Measurements from ENCODE around the gene ANG. TPM values are rescaled to one million over a fixed set of nuclear protein-coding genes. Genes with fewer than 3 reads are reported as not detected.
"Not testable (repeated sequence)": the region's sequence is repeated elsewhere in the genome, so short reads cannot be mapped to it uniquely, and the experiment has no call there.

The ANG gene
- polyA plus RNA-seq (2011; rRNA removed) (5.1 TPM in 2 replicates), polyA minus RNA-seq (2011; rRNA and poly(A)+ RNA removed) (3.3 and 7.6 TPM in 2 replicates)

DNA sequence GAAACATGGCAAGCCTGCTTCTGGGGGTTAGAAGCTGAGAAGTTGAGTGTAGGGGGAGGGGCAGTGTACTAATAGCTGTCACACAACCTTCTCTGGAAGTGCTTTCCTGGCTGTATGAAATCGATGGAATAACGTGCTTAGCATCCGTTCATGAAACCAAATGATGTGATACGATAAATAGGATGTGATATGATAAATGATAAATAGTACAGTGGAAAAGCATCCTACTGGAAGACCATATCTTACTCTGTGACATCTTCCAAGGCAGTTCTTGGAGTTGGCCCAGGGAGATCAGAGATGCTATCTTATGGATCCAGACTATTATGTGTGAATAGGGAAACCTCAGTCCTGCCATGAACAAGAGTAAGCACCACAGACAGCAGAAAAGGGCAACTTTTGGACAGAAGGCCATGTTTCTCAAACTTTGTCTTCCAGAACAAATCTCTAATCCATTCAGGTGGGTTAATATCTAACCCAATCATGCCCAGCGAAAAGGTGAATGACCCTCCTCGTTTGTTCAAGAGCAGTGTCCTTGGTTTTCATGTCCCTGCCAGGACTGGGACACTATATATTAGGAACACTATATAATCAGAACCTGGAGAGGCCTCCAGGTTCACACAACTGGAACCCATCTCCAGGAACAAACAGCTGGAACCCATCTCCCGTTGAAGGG is at the start of gene ANG:
ANG (plus strand) TSS at position 598 of the 673 bp plus-strand sequence. CDS start 4,801 bp downstream, outside the sequence.
- ChIA-PET CTCF (interaction anchor here (0.7 to 0.8 kb wide), 2 partner anchors 157 to 361 kb away, joined by 3 read pairs; no protein-coding TSS in a partner anchor), POLR2A (no interaction called here)
- Histone ChIP-seq H3K27me3 (ENCODE audit: control insufficient read depth, insufficient read depth, low read length) (no peaks in the 10 kb centered on the region), H3K4me3 (ENCODE audit: low read depth, low read length) (no peak within 1 kb of the TSS), H3K27ac (ENCODE audit: low read depth, low read length) (no peak within 1 kb of the TSS), H3K9me3 (ENCODE audit: control insufficient read depth, insufficient read depth, low read length) (no peaks in the 10 kb centered on the region)
- DNase-seq (ENCODE audit: low read depth, low spot score): no peak
- TF ChIP-seq CTCF (IDR thresholded peaks at IDR 0.05; ENCODE audit: low read depth, low read length): no peak

- peaks cover 3% of the 10 kb centered on the region for H3K27me3 ChIP-seq (ENCODE audit: control insufficient read depth, insufficient read depth, low read length)
- no peaks in the 10 kb centered on the region for H3K9me3 ChIP-seq (ENCODE audit: control insufficient read depth, insufficient read depth, low read length)
- no peak within 1 kb of the TSS for H3K27ac ChIP-seq (ENCODE audit: low read depth, low read length)
- H3K4me3 ChIP-seq (ENCODE audit: low read depth, low read length): no peak within 1 kb of the TSS
- TF ChIP-seq CTCF (IDR thresholded peaks at IDR 0.05; ENCODE audit: low read depth, low read length): no peak
- no peak for DNase-seq (ENCODE audit: low read depth, low spot score)
- ChIA-PET POLR2A (no interaction called here), CTCF (no interaction called here)
Observed at GRCh38 chr14:20641591-20641990, 47.0 kb upstream of the ANG start, which contains the start of gene OR6S1. Gene OR6S1, minus strand, starts transcription at chr14:20641691. Its CDS starts 0 bp downstream, at chr14:20641691.

DNA sequence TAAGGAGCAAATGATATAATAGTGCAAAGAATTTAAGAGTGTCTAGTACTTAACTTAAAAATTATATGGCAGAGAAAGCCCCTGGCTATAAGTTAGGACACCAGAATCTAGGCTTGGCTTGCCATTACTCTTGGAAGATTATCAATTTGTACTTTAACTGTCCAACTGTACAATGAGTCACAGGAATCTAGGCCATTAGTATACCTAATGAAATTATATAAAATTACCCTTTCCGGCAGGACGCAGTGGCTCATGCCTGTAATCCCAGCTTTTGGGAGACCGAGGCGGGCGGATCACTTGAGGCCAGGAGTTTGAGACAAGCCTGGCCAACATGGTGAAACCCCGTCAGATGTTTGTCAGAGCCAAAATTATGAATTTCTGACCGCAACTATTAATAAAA is 46.4 kb upstream of the ANG start:
- peaks cover 2% of the 10 kb centered on the region for H3K27me3 ChIP-seq (ENCODE audit: control insufficient read depth, insufficient read depth, low read length)
- POLR2A ChIA-PET: no interaction called here
- no peak for DNase-seq (ENCODE audit: low read depth, low spot score)
- H3K9me3 ChIP-seq (ENCODE audit: control insufficient read depth, insufficient read depth, low read length): no peaks in the 10 kb centered on the region
- H3K4me3 ChIP-seq (ENCODE audit: low read depth, low read length): no peak overlapping the region
- no peak overlapping the region for H3K27ac ChIP-seq (ENCODE audit: low read depth, low read length)
- CTCF ChIA-PET: no interaction called here
- no peak for TF ChIP-seq CTCF (IDR thresholded peaks at IDR 0.05; ENCODE audit: low read depth, low read length)

DNA sequence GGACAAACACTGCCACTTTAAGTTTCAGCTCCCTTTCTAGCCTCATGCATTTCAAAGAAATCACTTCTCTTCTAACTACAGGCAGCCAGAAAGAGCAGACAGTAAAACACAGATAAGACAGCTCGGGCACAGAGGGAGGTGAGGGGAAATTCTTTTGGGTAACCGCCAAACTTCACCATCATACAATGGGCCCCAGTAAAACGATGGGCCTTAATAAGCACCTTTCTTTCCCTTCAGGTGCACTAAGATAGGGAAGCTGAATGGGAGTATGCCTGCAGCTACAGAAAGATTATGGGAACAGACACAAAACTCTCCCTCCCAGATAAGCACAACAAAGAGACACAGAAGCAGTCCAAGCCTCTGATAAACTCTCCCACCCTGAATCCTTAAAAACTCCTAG is 45.8 kb upstream of the ANG start:
- H3K27ac ChIP-seq (ENCODE audit: low read depth, low read length); CTCF ChIA-PET; H3K27me3 ChIP-seq (ENCODE audit: control insufficient read depth, insufficient read depth, low read length); POLR2A ChIA-PET; H3K9me3 ChIP-seq (ENCODE audit: control insufficient read depth, insufficient read depth, low read length); H3K4me3 ChIP-seq (ENCODE audit: low read depth, low read length); DNase-seq (ENCODE audit: low read depth, low spot score): not testable (repeated sequence)

DNA sequence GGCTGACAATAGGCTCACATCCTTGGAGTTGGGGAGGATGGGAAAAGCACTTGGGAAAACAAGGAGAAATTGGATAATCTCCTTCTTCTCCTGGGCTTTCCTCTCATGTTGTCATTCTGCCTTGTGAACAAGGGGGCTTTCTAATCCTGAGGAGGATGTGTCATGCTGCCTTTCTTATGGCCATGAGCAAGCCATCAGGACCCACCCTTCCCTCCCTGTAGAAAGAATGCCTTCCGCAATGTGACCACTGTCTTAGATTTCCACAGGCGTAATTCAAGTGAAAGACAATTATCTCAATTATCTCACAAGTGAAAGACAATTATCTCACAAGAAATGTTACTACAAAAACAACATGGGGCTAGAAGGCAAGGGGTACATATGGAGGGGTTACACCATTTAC is 44.0 kb upstream of the ANG start:
- no peaks in the 10 kb centered on the region for H3K9me3 ChIP-seq (ENCODE audit: control insufficient read depth, insufficient read depth, low read length)
- no peak for TF ChIP-seq CTCF (IDR thresholded peaks at IDR 0.05; ENCODE audit: low read depth, low read length)
- H3K4me3 ChIP-seq (ENCODE audit: low read depth, low read length): no peak overlapping the region
- ChIA-PET CTCF (interaction anchor here (0.7 kb wide), 1 partner anchor 417 kb away, joined by 3 read pairs; no protein-coding TSS in a partner anchor), POLR2A (no interaction called here)
- H3K27me3 ChIP-seq (ENCODE audit: control insufficient read depth, insufficient read depth, low read length): peaks cover 2% of the 10 kb centered on the region
- DNase-seq (ENCODE audit: low read depth, low spot score): no peak
- H3K27ac ChIP-seq (ENCODE audit: low read depth, low read length): no peak overlapping the region
